HepG2 (cell line): Measurements from ENCODE around the gene TENT4B. TPM values are rescaled to one million over a fixed set of nuclear protein-coding genes. Genes with fewer than 3 reads are reported as not detected.

Source experiments
- BORCS8-MEF2B ChIP-seq: sonication (generic); formaldehyde crosslinking; IDR thresholded peaks from 2 replicates; pipeline ENCODE4 v1.8.0; 2022; ENCODE audit warnings: mild to moderate bottlenecking, missing genetic modification reagents
- CBFB ChIP-seq: sonication (generic); formaldehyde crosslinking; IDR thresholded peaks from 2 replicates; pipeline ENCODE4 v1.4.0; 2020; ENCODE audit warnings: missing genetic modification reagents
- CBX1 ChIP-seq: IDR thresholded peaks from one replicate; pipeline ENCODE4 v1.6.1; 2016; ENCODE audit warnings: antibody characterized with exemption, low read depth
- ETV6 ChIP-seq: sonication (generic); formaldehyde crosslinking; conservative IDR thresholded peaks from 2 replicates; pipeline ENCODE4 v1.4.0; 2020; ENCODE audit warnings: missing genetic modification reagents
- KMT2A ChIP-seq: sonication (generic); formaldehyde crosslinking; IDR thresholded peaks from 2 replicates; pipeline ENCODE4 v1.4.0; 2020; ENCODE audit warnings: missing genetic modification reagents
- NFATC3 ChIP-seq: sonication (generic); formaldehyde crosslinking; IDR thresholded peaks from 2 replicates; pipeline ENCODE4 v1.5.1; 2020; ENCODE audit warnings: mild to moderate bottlenecking, missing genetic modification reagents
- NR0B2 ChIP-seq: sonication (generic); formaldehyde crosslinking; IDR thresholded peaks from 2 replicates; pipeline ENCODE4 v1.4.0; 2020; ENCODE audit warnings: mild to moderate bottlenecking, missing genetic modification reagents
- RBM22 ChIP-seq: fragments of 200-400 bp; formaldehyde crosslinking; optimal IDR thresholded peaks from 2 replicates; pipeline ENCODE3; 2017; ENCODE audit warnings: mild to moderate bottlenecking, low read length, moderate library complexity
- REPIN1 ChIP-seq: sonication (generic); formaldehyde crosslinking; IDR thresholded peaks from 2 replicates; pipeline ENCODE4 v1.8.0; 2022; ENCODE audit warnings: missing genetic modification reagents, low read depth, mild to moderate bottlenecking, borderline replicate concordance
- TBL1XR1 ChIP-seq: fragments of 150-350 bp; IDR thresholded peaks from 2 replicates; pipeline ENCODE4 v1.6.1; 2014; ENCODE audit warnings: borderline replicate concordance, low read length; ENCODE audit not compliant: partially characterized antibody
- TCF7 ChIP-seq: sonication (generic); IDR thresholded peaks from 2 replicates; pipeline ENCODE4 v1.6.1; 2016; ENCODE audit warnings: antibody characterized with exemption, low read depth
- THAP9 ChIP-seq: sonication (generic); formaldehyde crosslinking; IDR thresholded peaks from 2 replicates; pipeline ENCODE4; 2020; ENCODE audit warnings: missing genetic modification reagents, mild to moderate bottlenecking, borderline replicate concordance
- ZNF234 ChIP-seq: sonication (generic); formaldehyde crosslinking; conservative IDR thresholded peaks from 2 replicates; pipeline ENCODE4 v1.5.1; 2020; ENCODE audit warnings: mild to moderate bottlenecking, missing genetic modification reagents
- ZNF263 ChIP-seq: sonication (generic); formaldehyde crosslinking; IDR thresholded peaks from 2 replicates; pipeline ENCODE4 v1.4.0; 2020; ENCODE audit warnings: missing genetic modification reagents
- ZNF430 ChIP-seq: sonication (generic); formaldehyde crosslinking; IDR thresholded peaks from 2 replicates; pipeline ENCODE4 v1.9.0; 2021; ENCODE audit warnings: mild to moderate bottlenecking, missing genetic modification reagents
- polyA plus RNA-seq, 8 experiments: library from polyadenylated mRNA; depleted of rRNA in 3 of 8; stranded (reverse) in 7 of 8; unstranded in 1 of 8; fragments of >200 nt; fragmentation: Illumina TruSeq in 4 of 8; extraction: Trizol in 4 of 8; gene quantifications; 2 replicates each; pipeline versions ENCODE4 v1.2.1 to v1.2.3, GENCODE V29; 2011 to 2016; ENCODE audit warnings: low read depth in 4 of 8, missing spikeins in 1 of 8, mixed read lengths in 1 of 8; ENCODE audit not compliant: insufficient read depth in 1 of 8
- total RNA-seq, 5 experiments: library from RNA; depleted of rRNA; stranded (reverse); fragments of >200 nt; fragmentation: Illumina TruSeq; extraction: Trizol; gene quantifications; 2 replicates each; pipeline ENCODE4 v1.2.3, GENCODE V29; 2016; ENCODE audit warnings: low read depth in 1 of 5
- TF ChIP-seq, protein P1 (sequence below): IDR thresholded peaks from 2 replicates; pipeline ENCODE4 v1.6.1; 2016; ENCODE audit warnings: missing compliant biosample characterization, missing genetic modification reagents, borderline replicate concordance
- TF ChIP-seq, protein P2 (sequence below): sonication (generic); formaldehyde crosslinking; IDR thresholded peaks from 2 replicates; pipeline ENCODE4 v1.8.0; 2022; ENCODE audit warnings: low read depth, missing genetic modification reagents
- TF ChIP-seq, protein P3 (sequence below): sonication (generic); formaldehyde crosslinking; IDR thresholded peaks from 2 replicates; pipeline ENCODE4 v1.4.0; 2020; ENCODE audit warnings: missing genetic modification reagents, borderline replicate concordance

TENT4B gene
- total and polyA plus RNA-seq, 2 of the 13 experiments (the other 11 are each of a cell fraction or from before 2014, with no cell fraction given) = 15.0 to 32.8 TPM

DNA sequence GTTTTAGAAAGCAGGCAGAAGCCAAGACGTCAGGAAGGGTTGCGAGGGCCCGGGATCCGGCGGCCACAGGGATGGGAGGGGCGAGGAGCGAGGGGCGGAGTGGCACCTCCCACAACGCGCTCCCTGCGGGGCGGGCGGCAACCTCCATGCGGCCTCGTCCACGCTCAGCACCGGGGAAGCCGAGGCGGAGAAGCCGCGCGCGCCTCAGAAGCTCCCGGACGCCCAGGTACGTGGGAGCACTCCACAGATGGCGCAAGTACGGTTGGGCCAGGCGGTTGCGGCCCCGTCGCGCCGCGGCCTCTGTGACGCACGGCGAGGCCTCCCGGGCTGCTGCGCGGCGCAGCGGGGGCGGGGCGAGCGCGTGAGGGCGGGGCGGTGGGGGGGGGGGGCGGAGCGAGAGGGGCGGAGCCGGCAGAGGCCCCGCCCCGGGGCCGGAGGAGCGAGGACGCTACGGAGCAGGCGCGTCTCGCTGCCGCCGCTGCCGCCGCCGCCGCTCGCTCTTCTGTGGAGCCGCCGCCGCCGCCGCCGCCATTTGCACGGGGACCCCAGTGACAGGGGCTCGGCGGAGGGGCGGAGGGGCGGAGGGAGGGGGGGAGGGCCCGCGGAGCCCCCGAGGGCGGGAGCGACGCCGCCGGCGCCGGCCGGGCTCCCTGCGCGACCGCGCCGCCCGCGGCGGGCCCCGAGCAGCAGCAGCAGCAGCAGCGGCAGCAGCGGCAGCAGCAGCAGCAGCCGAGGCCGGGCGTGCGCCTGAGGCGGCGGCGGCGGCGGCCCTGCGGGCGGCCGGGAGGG lies at the start of gene TENT4B (continued):
- TF ChIP-seq THAP9 (CRISPR knock-in tag) = peak; percentile 41; the same call in 1 of the 2 replicates
- TF ChIP-seq NR0B2 = peak; percentile 91
- peak; percentile 68; the same call in 1 of the 2 replicates for TF ChIP-seq CBFB (CRISPR knock-in tag)
- TF ChIP-seq, protein P1, sequence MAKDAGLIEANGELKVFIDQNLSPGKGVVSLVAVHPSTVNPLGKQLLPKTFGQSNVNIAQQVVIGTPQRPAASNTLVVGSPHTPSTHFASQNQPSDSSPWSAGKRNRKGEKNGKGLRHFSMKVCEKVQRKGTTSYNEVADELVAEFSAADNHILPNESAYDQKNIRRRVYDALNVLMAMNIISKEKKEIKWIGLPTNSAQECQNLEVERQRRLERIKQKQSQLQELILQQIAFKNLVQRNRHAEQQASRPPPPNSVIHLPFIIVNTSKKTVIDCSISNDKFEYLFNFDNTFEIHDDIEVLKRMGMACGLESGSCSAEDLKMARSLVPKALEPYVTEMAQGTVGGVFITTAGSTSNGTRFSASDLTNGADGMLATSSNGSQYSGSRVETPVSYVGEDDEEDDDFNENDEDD (CRISPR knock-in tag) = peak; percentile 74; the same call in 1 of the 2 replicates
- peak; percentile 88; the same call in 1 of the 2 replicates for TF ChIP-seq ETV6
- TF ChIP-seq REPIN1 (CRISPR knock-in tag) = no peak; the same call in 1 of the 2 replicates
- TF ChIP-seq ZNF234 (CRISPR knock-in tag) = 0 out of 2 replicates have a peak, but pooled peaks have one; percentile 50
- TF ChIP-seq BORCS8-MEF2B = peak; percentile 73
- TF ChIP-seq ZNF430 (CRISPR knock-in tag) = peak; percentile 80; the same call in 1 of the 2 replicates
- TF ChIP-seq, protein P2, sequence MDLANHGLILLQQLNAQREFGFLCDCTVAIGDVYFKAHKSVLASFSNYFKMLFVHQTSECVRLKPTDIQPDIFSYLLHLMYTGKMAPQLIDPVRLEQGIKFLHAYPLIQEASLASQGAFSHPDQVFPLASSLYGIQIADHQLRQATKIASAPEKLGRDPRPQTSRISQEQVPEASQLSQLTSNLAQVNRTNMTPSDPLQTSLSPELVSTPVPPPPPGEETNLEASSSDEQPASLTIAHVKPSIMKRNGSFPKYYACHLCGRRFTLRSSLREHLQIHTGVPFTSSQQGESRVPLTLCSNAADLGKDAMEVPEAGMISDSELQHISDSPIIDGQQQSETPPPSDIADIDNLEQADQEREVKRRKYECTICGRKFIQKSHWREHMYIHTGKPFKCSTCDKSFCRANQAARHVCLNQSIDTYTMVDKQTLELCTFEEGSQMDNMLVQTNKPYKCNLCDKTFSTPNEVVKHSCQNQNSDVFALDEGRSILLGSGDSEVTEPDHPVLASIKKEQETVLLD = 0 out of 2 replicates have a peak, but pooled peaks have one; percentile 17
- TF ChIP-seq ZNF263 (CRISPR knock-in tag) = peak; percentile 83
- TF ChIP-seq CBX1 = peak; percentile 74
- TF ChIP-seq NFATC3 (CRISPR knock-in tag) = no peak
- TF ChIP-seq, protein P3, sequence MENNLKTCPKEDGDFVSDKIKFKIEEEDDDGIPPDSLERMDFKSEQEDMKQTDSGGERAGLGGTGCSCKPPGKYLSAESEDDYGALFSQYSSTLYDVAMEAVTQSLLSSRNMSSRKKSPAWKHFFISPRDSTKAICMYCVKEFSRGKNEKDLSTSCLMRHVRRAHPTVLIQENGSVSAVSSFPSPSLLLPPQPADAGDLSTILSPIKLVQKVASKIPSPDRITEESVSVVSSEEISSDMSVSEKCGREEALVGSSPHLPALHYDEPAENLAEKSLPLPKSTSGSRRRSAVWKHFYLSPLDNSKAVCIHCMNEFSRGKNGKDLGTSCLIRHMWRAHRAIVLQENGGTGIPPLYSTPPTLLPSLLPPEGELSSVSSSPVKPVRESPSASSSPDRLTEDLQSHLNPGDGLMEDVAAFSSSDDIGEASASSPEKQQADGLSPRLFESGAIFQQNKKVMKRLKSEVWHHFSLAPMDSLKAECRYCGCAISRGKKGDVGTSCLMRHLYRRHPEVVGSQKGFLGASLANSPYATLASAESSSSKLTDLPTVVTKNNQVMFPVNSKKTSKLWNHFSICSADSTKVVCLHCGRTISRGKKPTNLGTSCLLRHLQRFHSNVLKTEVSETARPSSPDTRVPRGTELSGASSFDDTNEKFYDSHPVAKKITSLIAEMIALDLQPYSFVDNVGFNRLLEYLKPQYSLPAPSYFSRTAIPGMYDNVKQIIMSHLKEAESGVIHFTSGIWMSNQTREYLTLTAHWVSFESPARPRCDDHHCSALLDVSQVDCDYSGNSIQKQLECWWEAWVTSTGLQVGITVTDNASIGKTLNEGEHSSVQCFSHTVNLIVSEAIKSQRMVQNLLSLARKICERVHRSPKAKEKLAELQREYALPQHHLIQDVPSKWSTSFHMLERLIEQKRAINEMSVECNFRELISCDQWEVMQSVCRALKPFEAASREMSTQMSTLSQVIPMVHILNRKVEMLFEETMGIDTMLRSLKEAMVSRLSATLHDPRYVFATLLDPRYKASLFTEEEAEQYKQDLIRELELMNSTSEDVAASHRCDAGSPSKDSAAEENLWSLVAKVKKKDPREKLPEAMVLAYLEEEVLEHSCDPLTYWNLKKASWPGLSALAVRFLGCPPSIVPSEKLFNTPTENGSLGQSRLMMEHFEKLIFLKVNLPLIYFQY (CRISPR knock-in tag) = peak; percentile 69; the same call in 1 of the 2 replicates
- peak; percentile 71; the same call in 1 of the 2 replicates for TF ChIP-seq KMT2A (CRISPR knock-in tag)
- TF ChIP-seq RBM22 = no peak
- TF ChIP-seq TBL1XR1 = no peak
- TF ChIP-seq TCF7 = no peak
